Measurements from ENCODE around the gene LAYN.

GRCh38 chr11:111561306-111561705 lies 20.8 kb downstream of the LAYN start:
- TF ChIP-seq, protein P1, sequence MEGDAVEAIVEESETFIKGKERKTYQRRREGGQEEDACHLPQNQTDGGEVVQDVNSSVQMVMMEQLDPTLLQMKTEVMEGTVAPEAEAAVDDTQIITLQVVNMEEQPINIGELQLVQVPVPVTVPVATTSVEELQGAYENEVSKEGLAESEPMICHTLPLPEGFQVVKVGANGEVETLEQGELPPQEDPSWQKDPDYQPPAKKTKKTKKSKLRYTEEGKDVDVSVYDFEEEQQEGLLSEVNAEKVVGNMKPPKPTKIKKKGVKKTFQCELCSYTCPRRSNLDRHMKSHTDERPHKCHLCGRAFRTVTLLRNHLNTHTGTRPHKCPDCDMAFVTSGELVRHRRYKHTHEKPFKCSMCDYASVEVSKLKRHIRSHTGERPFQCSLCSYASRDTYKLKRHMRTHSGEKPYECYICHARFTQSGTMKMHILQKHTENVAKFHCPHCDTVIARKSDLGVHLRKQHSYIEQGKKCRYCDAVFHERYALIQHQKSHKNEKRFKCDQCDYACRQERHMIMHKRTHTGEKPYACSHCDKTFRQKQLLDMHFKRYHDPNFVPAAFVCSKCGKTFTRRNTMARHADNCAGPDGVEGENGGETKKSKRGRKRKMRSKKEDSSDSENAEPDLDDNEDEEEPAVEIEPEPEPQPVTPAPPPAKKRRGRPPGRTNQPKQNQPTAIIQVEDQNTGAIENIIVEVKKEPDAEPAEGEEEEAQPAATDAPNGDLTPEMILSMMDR (conservative IDR thresholded peaks at IDR 0.05; ENCODE audit: low read depth, low read length), result no peak
- no peak for TF ChIP-seq EZH2 (IDR thresholded peaks at IDR 0.05; ENCODE audit: borderline replicate concordance, low read depth, low read length, poor library complexity, severe bottlenecking)

Data from A673 (cell line).